ENCODE results near the gene PTRHD1.
"Not testable (repeated sequence)": the region's sequence is repeated elsewhere in the genome, so short reads cannot be mapped to it uniquely, and the experiment has no call there.

PTRHD1 gene

GRCh38 chr2:24813691-24814137 lies 20.5 kb upstream of the PTRHD1 start:
- Histone ChIP-seq H3K9ac (ENCODE audit: low read length) (no peak overlapping the region), H3K27me3 (ENCODE audit: low read depth, low read length) (no peaks in the 10 kb centered on the region), H3K4me3 (ENCODE audit: low read length) (no peak overlapping the region), H3K36me3 (replicated peaks; ENCODE audit: low read depth, low read length) (peaks cover 56% of the 10 kb centered on the region), H3K27ac (ENCODE audit: low read length) (no peak overlapping the region), H3K4me2 (ENCODE audit: low read length) (no peak overlapping the region), H4K20me1 (ENCODE audit: insufficient read depth, low read length) (no peaks in the 10 kb centered on the region; the same call in 1 of the 2 replicates), H2AFZ (ENCODE audit: low read depth, low read length) (no peak overlapping the region), H3K79me2 (ENCODE audit: low read length) (peaks cover 66% of the 10 kb centered on the region), H3K4me1 (ENCODE audit: low read length) (no peaks in the 10 kb centered on the region), H3K9me3 (ENCODE audit: insufficient read depth, low read length) (no peaks in the 10 kb centered on the region)
- no peak for TF ChIP-seq CTCF (IDR thresholded peaks at IDR 0.05; ENCODE audit: low read depth, low read length)
- no peak for TF ChIP-seq EZH2phosphoT487 (IDR thresholded peaks at IDR 0.05; ENCODE audit: low read depth)

- H3K9me3 ChIP-seq (ENCODE audit: insufficient read depth, low read length), result no peaks in the 10 kb centered on the region
- H3K79me2 ChIP-seq (ENCODE audit: low read length), result peaks cover 86% of the 10 kb centered on the region
- TF ChIP-seq CTCF (IDR thresholded peaks at IDR 0.05; ENCODE audit: low read depth, low read length) (no peak), EZH2phosphoT487 (IDR thresholded peaks at IDR 0.05; ENCODE audit: low read depth) (no peak)
- H3K36me3 ChIP-seq (replicated peaks; ENCODE audit: low read depth, low read length), result peaks cover 25% of the 10 kb centered on the region
- H3K27ac ChIP-seq (ENCODE audit: low read length), result no peak overlapping the region
- no peaks in the 10 kb centered on the region for H3K27me3 ChIP-seq (ENCODE audit: low read depth, low read length)
- no peak overlapping the region for H3K4me3 ChIP-seq (ENCODE audit: low read length)
- H2AFZ ChIP-seq (ENCODE audit: low read depth, low read length), result no peak overlapping the region
- no peak overlapping the region for H3K4me2 ChIP-seq (ENCODE audit: low read length)
- H4K20me1 ChIP-seq (ENCODE audit: insufficient read depth, low read length), result peaks cover 7% of the 10 kb centered on the region; the same call in 1 of the 2 replicates
- no peak overlapping the region for H3K9ac ChIP-seq (ENCODE audit: low read length)
- H3K4me1 ChIP-seq (ENCODE audit: low read length), result no peaks in the 10 kb centered on the region
Observed at GRCh38 chr2:24809316-24810007, 16.3 kb upstream of the PTRHD1 start.

- Histone ChIP-seq H3K9ac (ENCODE audit: low read length) (no peak overlapping the region), H2AFZ (ENCODE audit: low read depth, low read length) (no peak overlapping the region), H3K79me2 (ENCODE audit: low read length) (peaks cover 61% of the 10 kb centered on the region), H3K27me3 (ENCODE audit: low read depth, low read length) (no peaks in the 10 kb centered on the region), H3K4me3 (ENCODE audit: low read length) (no peak overlapping the region), H3K4me2 (ENCODE audit: low read length) (no peak overlapping the region), H3K9me3 (ENCODE audit: insufficient read depth, low read length) (no peaks in the 10 kb centered on the region), H3K4me1 (ENCODE audit: low read length) (no peaks in the 10 kb centered on the region), H3K27ac (ENCODE audit: low read length) (no peak overlapping the region), H3K36me3 (replicated peaks; ENCODE audit: low read depth, low read length) (peaks cover 9% of the 10 kb centered on the region), H4K20me1 (ENCODE audit: insufficient read depth, low read length) (peaks cover 7% of the 10 kb centered on the region; the same call in 1 of the 2 replicates)
- TF ChIP-seq EZH2phosphoT487 (IDR thresholded peaks at IDR 0.05; ENCODE audit: low read depth), result no peak
- no peak for TF ChIP-seq CTCF (IDR thresholded peaks at IDR 0.05; ENCODE audit: low read depth, low read length)
Observed at GRCh38 chr2:24806661-24807036, 13.5 kb upstream of the PTRHD1 start.

GRCh38 chr2:24805811-24806660 lies 12.8 kb upstream of the PTRHD1 start:
- not testable (repeated sequence) for H3K4me3 ChIP-seq (ENCODE audit: low read length); H2AFZ ChIP-seq (ENCODE audit: low read depth, low read length); H3K9ac ChIP-seq (ENCODE audit: low read length); H3K27me3 ChIP-seq (ENCODE audit: low read depth, low read length); H3K27ac ChIP-seq (ENCODE audit: low read length); H4K20me1 ChIP-seq (ENCODE audit: insufficient read depth, low read length); H3K9me3 ChIP-seq (ENCODE audit: insufficient read depth, low read length); H3K36me3 ChIP-seq (replicated peaks; ENCODE audit: low read depth, low read length); H3K4me2 ChIP-seq (ENCODE audit: low read length); H3K4me1 ChIP-seq (ENCODE audit: low read length)
- H3K79me2 ChIP-seq (ENCODE audit: low read length), result peaks cover 60% of the 10 kb centered on the region

GRCh38 chr2:24800487-24800886 lies 7.3 kb upstream of the PTRHD1 start:
- not testable (repeated sequence) for H3K4me3 ChIP-seq (ENCODE audit: low read length); H3K4me2 ChIP-seq (ENCODE audit: low read length); H3K27ac ChIP-seq (ENCODE audit: low read length); H3K9ac ChIP-seq (ENCODE audit: low read length); H4K20me1 ChIP-seq (ENCODE audit: insufficient read depth, low read length); H2AFZ ChIP-seq (ENCODE audit: low read depth, low read length); H3K9me3 ChIP-seq (ENCODE audit: insufficient read depth, low read length); H3K27me3 ChIP-seq (ENCODE audit: low read depth, low read length); H3K4me1 ChIP-seq (ENCODE audit: low read length)
- H3K36me3 ChIP-seq (replicated peaks; ENCODE audit: low read depth, low read length), result peaks cover 36% of the 10 kb centered on the region
- H3K79me2 ChIP-seq (ENCODE audit: low read length), result peaks cover 51% of the 10 kb centered on the region

All from OCI-LY3 (cell line).